Measurements from ENCODE around the gene MREG. TPM values are rescaled to one million over a fixed set of nuclear protein-coding genes. Genes with fewer than 3 reads are reported as not detected.

Gene MREG
- total RNA-seq, 4 donors from 2014 or later = 37.0 to 71.2 (median 40.5) TPM

DNA sequence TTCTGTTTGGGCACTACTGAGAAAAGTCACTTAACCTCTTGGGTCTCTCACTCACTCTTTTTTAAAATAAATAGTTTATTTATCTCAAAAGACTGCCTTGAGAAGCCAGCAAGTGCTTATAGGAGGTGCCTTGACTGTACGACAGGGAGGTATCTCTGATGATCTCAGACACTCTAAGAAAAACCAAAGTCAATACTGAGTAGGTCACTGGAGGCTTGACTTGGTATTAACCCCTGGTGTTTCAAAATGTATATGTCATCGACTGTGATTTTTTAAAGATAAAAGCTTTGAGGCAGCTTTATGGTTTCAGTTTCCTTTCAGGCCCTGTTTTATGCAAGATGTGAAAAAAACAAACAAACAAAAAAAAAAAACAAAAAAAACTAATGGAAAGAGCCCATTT is 33.7 kb downstream of the MREG start:
- peak overlapping the region in 2 of 4 donors; percentile 42 to 58 for H3K27ac ChIP-seq
- TF ChIP-seq, protein P1, sequence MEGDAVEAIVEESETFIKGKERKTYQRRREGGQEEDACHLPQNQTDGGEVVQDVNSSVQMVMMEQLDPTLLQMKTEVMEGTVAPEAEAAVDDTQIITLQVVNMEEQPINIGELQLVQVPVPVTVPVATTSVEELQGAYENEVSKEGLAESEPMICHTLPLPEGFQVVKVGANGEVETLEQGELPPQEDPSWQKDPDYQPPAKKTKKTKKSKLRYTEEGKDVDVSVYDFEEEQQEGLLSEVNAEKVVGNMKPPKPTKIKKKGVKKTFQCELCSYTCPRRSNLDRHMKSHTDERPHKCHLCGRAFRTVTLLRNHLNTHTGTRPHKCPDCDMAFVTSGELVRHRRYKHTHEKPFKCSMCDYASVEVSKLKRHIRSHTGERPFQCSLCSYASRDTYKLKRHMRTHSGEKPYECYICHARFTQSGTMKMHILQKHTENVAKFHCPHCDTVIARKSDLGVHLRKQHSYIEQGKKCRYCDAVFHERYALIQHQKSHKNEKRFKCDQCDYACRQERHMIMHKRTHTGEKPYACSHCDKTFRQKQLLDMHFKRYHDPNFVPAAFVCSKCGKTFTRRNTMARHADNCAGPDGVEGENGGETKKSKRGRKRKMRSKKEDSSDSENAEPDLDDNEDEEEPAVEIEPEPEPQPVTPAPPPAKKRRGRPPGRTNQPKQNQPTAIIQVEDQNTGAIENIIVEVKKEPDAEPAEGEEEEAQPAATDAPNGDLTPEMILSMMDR (IDR thresholded peaks at IDR 0.05) = no peak
- TF ChIP-seq POLR2A (IDR thresholded peaks at IDR 0.05) = no peak
- intact Hi-C loops (cut with DNase I) = no loop called here
- no peak for DNase-seq
- H3K4me1 ChIP-seq = peaks cover 0 to 64% (median 6%) of the 10 kb centered on the region in 3 donors
- H3K4me3 ChIP-seq = no peak overlapping the region
- H3K36me3 ChIP-seq = no peaks in the 10 kb centered on the region
- no peaks in the 10 kb centered on the region for H3K27me3 ChIP-seq
- WGBS, 2 donors = 39 to 48% methylated on average over 2 of the region's 2 CpGs
- no peaks in the 10 kb centered on the region for H3K9me3 ChIP-seq

DNA sequence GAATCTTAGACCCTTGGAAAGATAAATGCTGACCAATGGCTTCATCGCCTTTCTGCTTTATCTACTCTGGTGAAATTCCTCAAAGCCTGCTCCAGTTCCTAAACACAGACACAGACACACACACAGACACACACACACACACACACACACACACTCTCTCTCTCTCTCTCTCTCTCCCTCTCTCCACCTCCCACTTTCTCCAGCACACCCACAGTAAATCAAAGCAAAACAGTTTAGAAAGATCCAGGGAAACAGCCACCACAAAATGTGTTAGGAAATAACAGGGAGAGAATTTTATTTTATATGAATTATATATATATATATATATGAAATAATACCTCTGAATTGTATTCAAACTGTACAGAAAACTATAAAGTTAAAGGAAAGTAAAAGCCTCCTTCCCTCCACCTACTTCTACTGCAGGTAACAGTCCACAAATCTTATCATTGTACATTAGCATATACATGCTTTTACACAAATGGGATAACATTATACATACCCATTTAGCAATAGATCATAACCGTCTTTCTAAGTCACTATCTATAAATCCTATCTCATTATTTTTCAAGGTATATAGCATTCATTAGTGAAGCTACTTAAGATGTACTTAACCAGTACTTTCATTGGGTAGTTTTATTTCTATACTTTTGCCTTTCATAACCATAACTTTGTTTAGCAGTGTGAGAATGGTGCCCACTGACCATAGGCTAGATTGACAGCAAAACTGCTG is 38.5 kb downstream of the MREG start:
- no peak for DNase-seq
- H3K9me3 ChIP-seq = no peaks in the 10 kb centered on the region
- peaks cover 10 to 71% (median 13%) of the 10 kb centered on the region in 3 donors for H3K4me1 ChIP-seq
- H3K27me3 ChIP-seq = no peaks in the 10 kb centered on the region
- 87 to 90% methylated on average over 2 of the region's 2 CpGs for WGBS, 2 donors
- peaks cover 0 to 4% (median 0%) of the 10 kb centered on the region in 3 donors for H3K36me3 ChIP-seq
- intact Hi-C loops (cut with DNase I) = no loop called here
- H3K27ac ChIP-seq = peak overlapping the region in 3 of 4 donors; percentile 75 to 78 (median 76)
- TF ChIP-seq, protein P1 (IDR thresholded peaks at IDR 0.05) = no peak
- no peak for TF ChIP-seq POLR2A (IDR thresholded peaks at IDR 0.05)
- H3K4me3 ChIP-seq = no peak overlapping the region

DNA sequence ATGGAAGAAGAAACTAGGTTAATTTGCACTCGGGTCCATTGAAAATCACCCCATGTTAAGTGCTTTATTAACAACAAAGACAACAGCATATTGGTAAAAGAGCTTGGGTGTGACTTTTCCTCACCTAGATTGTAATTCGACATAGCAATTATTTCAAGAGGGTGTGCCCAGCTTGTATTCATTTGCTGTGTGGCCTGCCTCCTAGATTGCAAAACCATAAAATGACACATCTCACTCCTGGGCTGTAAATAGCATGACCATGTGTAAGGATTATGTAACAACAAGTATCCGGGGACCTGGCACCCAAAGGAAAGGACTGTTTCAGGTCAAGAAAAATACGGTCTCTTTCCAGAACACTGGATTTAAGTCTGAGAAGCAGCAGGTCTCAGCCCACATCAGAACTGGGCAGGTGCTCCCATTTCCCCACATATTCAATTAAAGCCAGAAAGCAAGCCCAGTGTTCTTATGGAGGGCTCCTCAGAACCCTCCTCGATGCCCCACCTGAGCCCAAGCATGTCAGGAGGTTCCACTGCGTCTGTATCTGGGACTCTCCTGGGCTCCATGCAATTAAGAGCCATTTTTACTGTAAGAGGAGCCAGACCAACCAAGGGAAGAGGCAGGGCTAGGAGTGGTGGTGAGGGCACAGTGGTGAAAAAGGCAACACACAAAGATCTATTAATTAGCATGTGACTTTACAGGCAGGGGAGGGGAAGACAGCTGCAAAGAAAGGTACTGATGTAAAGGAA is 39.2 kb downstream of the MREG start:
- 22 to 51% methylated on average over 6 of the region's 6 CpGs for WGBS, 2 donors
- H3K36me3 ChIP-seq = peaks cover 0 to 4% (median 0%) of the 10 kb centered on the region in 3 donors
- TF ChIP-seq POLR2A (IDR thresholded peaks at IDR 0.05) = no peak
- TF ChIP-seq, protein P1 (IDR thresholded peaks at IDR 0.05) = no peak
- intact Hi-C loops (cut with DNase I) = no loop called here
- H3K27ac ChIP-seq = peak overlapping the region; percentile 73 to 78 (median 76)
- DNase-seq = no peak
- no peaks in the 10 kb centered on the region for H3K27me3 ChIP-seq
- H3K4me3 ChIP-seq = no peak overlapping the region
- H3K9me3 ChIP-seq = no peaks in the 10 kb centered on the region
- H3K4me1 ChIP-seq = peaks cover 10 to 64% (median 13%) of the 10 kb centered on the region in 3 donors

DNA sequence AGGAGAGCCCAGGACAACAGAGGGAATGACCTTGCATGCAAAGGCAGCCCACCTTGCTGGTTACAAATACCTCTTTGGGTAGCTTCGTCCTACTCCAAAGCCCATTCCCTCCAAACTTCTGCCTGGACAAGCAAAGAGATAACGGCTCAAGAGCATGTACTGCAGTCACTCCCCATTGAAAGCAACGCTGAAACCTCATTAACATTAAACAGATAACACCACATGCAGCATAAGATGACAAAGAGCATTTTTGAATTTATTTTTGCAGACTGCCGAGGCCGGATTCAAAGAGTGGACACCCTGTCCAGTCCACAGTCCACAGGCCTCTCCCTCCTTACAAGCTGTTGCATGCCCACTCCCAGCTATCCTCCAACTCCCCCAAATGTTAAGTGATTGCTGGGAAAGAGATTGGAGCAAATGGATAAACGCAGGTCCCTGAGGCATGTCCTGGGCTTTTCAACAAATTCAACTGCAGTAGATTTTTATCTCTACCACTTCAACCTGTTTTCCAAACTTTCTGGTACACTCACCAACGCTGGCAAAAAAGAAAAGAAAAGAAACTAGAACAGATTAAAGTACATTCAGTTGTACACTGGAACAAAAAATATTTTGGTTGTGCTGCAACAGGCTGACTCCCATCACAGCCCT is 40.1 kb downstream of the MREG start:
- peaks cover 0 to 4% (median 0%) of the 10 kb centered on the region in 3 donors for H3K36me3 ChIP-seq
- H3K9me3 ChIP-seq = no peaks in the 10 kb centered on the region
- TF ChIP-seq, protein P1 (IDR thresholded peaks at IDR 0.05) = no peak
- TF ChIP-seq POLR2A (IDR thresholded peaks at IDR 0.05) = no peak
- H3K4me1 ChIP-seq = peaks cover 10 to 61% (median 13%) of the 10 kb centered on the region in 3 donors
- H3K27me3 ChIP-seq = no peaks in the 10 kb centered on the region
- DNase-seq = no peak
- no peak overlapping the region for H3K4me3 ChIP-seq
- WGBS, 2 donors = 62 to 70% methylated on average over 6 to 7 of the region's 7 CpGs
- intact Hi-C loops (cut with DNase I) = no loop called here
- H3K27ac ChIP-seq = peak overlapping the region in 3 of 4 donors; percentile 53 to 78 (median 75)
